NCI-H187 treated with DMSO at 0.1 percent for 48 hours (cell line): Measurements from ENCODE around the gene RASSF5.

Experiments used
- DNase-seq: peaks from one replicate; lab custom pipeline; 2025; lab: John Stamatoyannopoulos, UW

Gene RASSF5, protein sequence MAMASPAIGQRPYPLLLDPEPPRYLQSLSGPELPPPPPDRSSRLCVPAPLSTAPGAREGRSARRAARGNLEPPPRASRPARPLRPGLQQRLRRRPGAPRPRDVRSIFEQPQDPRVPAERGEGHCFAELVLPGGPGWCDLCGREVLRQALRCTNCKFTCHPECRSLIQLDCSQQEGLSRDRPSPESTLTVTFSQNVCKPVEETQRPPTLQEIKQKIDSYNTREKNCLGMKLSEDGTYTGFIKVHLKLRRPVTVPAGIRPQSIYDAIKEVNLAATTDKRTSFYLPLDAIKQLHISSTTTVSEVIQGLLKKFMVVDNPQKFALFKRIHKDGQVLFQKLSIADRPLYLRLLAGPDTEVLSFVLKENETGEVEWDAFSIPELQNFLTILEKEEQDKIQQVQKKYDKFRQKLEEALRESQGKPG

DNA sequence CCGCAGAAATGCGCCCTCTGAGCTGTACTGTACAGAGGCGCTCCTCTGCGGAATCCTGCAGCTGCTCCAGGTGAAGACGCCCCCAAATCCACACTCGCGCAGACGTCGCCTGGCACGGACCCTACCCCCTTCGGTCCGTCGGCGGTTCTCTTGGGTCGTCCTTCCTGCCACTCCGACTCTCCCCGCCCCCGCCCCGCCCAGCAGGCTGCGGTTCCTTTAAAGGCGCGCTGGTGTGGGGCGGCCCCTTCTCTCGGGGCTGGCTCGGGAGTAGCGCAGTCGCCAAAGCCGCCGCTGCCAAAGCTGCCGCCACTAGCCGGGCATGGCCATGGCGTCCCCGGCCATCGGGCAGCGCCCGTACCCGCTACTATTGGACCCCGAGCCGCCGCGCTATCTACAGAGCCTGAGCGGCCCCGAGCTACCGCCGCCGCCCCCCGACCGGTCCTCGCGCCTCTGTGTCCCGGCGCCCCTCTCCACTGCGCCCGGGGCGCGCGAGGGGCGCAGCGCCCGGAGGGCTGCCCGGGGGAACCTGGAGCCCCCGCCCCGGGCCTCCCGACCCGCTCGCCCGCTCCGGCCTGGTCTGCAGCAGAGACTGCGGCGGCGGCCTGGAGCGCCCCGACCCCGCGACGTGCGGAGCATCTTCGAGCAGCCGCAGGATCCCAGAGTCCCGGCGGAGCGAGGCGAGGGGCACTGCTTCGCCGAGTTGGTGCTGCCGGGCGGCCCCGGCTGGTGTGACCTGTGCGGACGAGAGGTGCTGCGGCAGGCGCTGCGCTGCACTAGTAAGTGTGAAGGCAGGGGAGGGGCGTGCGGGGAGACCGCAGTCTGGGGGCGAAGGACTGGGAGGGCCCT, at the start of gene RASSF5:
Gene RASSF5, plus strand, starts transcription at position 248 of the 846 bp plus-strand sequence. Its CDS starts 72 bp downstream, at position 320.
- DNase-seq, result peak; percentile 44

- DNase-seq, result no peak
Measured at GRCh38 chr1:206459703-206460102, 47.6 kb upstream of the RASSF5 start.

DNA sequence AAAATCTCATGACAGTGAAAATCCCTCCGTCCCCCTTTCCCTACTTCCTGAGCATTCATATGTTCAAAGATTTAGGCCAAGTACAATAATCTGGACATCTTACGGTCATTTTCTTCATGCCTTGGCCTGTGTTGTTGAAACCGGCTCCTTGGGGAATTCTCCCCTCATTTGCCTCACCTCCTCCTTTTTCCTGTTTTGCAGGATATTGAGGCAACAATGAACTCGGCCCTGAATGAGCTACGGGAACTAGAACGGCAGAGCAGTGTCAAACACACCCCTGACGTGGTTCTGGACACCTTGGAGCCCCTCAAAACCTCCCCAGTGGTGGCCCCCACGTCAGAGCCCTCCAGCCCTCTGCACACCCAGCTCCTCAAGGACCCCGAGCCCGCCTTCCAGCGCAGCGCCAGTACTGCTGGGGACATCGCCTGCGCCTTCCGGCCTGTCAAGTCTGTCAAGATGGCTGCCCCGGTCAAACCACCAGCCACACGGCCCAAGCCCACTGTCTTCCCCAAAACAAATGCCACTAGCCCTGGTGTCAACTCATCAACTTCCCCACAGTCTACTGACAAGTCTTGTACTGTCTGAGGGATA, 46.4 kb upstream of the RASSF5 start:
- no peak for DNase-seq

- peak; percentile 13 for DNase-seq
Measured at GRCh38 chr1:206461602-206462455, 45.5 kb upstream of the RASSF5 start.

- no peak for DNase-seq
Measured at GRCh38 chr1:206463137-206463536, 44.2 kb upstream of the RASSF5 start.

DNA sequence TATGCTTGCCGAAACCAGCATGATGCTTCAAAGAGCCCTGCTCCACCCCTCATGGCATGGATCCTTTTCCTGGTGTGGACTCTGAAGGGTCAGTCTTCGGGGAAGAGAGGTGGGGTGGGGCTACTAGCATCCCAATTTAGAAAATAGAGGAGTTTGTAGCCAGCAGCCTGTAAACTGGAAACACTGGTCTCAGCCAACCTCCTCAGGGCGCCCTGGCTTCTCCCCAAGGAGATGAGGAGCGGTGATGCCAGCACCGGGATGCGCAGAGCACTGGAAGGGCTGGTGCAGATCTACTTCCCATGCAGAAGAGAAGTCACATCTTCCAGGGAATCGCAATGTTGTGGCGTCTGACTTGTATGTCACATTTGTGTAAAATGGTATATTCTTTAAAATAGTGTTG, 43.4 kb upstream of the RASSF5 start:
- no peak for DNase-seq

DNA sequence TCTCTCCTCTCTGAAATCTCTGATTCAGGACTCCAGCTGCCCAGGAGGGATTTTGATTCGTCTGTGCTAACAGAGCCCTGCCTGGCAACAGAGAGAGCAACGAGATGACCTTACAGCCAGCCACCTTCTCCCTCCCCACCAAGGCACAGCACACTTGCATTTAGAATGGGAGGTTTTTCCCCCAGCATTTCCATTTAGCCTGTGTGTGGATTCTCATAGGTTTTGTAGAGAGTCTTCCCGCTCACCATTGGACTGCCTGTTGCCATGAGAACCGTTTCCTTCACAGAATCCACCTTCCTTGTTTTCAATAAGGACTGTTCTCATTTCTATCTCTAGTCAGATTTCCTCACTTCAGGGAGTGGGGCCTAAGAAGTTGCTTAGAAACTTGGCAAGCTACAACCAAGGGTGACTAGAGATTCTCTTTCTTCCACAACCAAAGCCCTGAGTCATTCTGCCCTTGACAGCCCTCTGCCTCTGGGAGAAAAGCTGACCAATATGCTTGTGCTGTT, 42.8 kb upstream of the RASSF5 start:
- DNase-seq, result no peak

DNA sequence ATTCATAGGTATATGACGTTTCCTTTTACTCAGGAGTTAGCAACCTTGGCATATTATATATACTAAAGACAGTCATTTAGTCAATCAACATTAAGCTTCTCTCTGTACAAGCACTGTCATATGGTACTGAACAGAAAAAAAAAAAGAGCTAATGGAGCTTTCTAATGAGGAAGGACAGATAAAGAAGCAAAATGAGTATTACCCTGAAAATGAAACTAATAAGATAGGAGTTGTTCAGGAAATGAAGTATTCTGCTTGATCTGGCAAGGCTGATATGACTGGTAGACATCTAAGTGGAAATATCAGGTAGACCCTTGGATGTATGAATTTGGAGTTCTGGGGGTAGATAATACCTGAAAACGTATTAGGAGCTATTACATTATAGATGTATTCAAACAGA, 41.4 kb upstream of the RASSF5 start:
- no peak for DNase-seq

DNA sequence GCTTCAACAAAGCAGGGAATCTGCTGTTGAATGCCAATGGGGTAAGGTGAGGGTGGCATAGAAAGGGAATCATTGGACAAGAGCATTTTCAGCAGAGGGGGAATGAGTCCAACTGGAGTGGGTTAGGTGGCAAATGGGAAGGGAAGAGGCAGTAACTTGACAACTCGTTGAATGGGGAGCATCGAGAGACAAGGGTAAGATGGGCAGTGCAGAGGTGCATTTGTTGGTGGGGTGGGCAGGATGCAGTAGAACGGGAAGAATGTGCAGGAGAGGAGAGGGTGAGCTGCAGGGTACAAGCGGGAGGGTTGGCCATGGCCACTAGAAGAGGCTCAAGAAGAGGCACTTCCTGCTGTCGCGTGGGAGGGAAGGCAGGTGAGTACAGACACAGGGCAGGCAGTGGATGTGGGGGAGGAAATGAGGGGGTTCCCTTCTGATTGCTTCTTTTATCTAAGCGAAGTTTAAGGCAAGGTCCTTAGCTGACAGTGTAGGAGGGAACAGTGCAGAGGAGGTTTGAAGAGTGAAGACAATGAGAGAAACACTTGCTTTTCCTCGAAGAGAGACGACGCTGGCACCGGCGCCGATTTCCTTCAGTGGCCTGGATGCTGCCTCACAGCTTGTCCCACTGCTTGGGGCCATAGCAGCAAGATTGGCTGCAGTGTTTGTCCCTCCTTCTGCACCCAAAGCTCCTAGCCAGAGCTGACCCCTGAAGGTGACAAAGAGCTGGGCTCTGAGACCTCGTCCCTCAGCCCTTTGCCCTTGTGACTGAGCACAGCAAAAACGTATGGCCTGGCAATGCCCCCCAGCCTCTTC, 40.3 kb upstream of the RASSF5 start:
- no peak for DNase-seq

DNA sequence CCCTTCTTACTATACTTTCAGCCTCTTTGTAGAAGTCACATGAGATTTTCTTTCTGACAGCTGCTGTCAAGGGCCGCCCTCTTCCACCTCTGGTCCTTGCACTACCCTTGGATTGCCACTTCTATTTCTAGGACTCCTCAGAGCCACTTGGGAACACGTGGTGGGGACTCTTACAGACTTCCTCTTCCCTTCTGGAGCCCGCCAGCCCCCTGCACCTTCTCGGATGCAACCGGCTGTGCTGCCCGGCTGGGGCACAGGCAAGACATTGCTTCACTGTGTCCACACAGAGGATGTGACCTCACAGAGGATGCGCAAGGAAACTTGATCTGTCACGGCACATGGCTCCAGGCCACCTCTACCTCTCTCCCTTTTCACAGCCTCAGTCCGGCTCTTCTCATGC, 39.4 kb upstream of the RASSF5 start:
- peak; percentile 41 for DNase-seq

- DNase-seq, result no peak
Measured at GRCh38 chr1:206468571-206468970, 38.8 kb upstream of the RASSF5 start.

- DNase-seq, result no peak
Measured at GRCh38 chr1:206469411-206469932, 37.9 kb upstream of the RASSF5 start.

GRCh38 chr1:206469933-206470691, 37.2 kb upstream of the RASSF5 start, which contains the start of gene IKBKE:
IKBKE (plus strand) TSS chr1:206470476; CDS start chr1:206473228, 2,752 bp downstream.
- DNase-seq, result no peak

DNA sequence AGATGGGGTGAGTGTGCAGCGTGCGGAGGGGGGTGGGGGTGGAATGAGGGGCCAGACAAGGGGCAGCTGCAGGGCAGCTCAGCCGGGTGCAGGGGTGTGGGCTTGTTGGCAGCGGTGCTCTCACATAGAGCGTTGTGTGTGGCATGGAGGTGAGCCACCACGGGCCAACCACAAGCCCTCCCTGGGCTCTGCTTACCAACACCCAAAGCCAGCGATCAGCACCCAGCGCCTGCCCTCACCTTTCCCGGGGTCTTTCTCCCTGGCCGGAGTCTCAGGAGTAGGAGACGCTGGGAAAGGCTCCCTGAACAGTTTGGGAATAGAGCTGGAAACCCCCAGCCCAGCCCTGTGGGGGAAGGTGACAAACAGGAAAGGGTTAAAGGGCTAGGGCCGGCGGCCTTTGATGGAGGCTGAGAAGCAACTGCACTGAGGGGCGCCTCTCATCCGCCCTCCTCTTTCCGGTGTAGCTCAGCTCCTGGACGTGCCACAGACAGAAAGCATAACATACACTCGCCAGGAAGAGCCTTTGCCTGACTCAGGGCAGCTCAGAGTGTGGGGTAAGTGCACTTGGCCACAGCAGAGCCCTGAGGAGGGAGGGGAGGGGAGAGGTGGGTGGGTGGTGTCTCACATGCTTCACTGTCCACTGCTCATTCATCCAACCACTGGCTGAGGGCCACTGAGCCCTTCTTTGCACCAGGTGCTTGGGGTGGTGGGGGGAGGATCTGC, 36.5 kb upstream of the RASSF5 start:
- no peak for DNase-seq

DNA sequence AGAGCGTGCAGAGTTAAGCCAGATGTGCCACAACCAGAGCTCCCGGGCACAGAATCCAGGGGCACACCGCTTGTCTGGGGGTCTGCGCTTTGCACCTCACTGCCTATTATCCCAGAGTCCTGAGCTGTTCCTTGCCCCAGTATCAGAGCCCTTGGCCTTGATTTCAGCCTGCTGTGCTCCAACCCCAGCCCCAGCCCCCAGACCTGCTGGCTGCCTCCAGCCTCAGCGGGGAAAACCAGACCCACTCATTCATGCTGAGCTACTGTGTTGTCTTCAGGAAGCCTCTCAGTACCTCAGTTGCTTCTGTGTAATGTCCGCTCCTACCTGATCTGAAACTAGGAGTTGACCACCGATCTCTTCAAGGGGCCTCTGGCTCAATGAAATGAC, 35.9 kb upstream of the RASSF5 start:
- DNase-seq, result no peak

- DNase-seq, result no peak
Measured at GRCh38 chr1:206472024-206472423, 35.3 kb upstream of the RASSF5 start.

DNA sequence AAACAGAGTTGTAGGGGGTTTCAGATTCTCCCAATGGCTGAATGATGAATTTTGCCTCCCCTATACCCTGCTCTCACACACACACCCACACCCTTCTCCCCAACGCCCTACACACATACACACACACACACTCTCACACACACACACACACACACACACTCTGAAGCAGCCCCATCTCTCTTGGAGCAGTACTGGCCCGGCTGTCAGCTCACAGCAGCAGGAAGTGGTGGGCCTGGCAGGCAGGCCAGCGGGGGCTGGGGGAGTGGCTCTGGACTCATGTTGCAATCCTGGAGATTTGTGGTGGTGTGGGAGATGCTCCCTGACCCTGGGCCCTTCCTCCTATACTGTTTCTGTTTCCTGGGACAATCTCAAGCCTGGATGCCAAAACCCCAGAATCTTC, 34.9 kb upstream of the RASSF5 start:
- DNase-seq, result no peak

GRCh38 chr1:206472886-206473285, 34.4 kb upstream of the RASSF5 start:
- DNase-seq, result no peak

GRCh38 chr1:206476058-206476457, 31.3 kb upstream of the RASSF5 start:
- no peak for DNase-seq
